HT1080 (cell line): ENCODE measurements around the gene SYNE2. TPM values are rescaled to one million over a fixed set of nuclear protein-coding genes. Genes with fewer than 3 reads are reported as not detected.
A peak's percentile ranks its signal among the peaks of the same experiment; 100 is the strongest.

ENCODE experiments used
- DNase-seq: peaks from one replicate; pipeline ENCODE4 v3.0.0-alpha.2; 2015; ENCODE audit warnings: low read depth
- total RNA-seq: library from RNA; depleted of rRNA; stranded (reverse); fragments of >200 nt; shearing (Covaris generic); gene quantifications from 2 replicates; pipeline ENCODE4 v1.2.3, GENCODE V29; 2014

SYNE2 gene
- total RNA-seq, 1 experiment from 2014 or later, result 6.9 TPM

- no peak for DNase-seq
Measured at GRCh38 chr14:64064447-64064846, 211.6 kb downstream of the SYNE2 start.

GRCh38 chr14:64069634-64070359, 217.0 kb downstream of the SYNE2 start:
- DNase-seq, result no peak

GRCh38 chr14:64074961-64075612, 222.3 kb downstream of the SYNE2 start:
- DNase-seq, result peak; percentile 50

- no peak for DNase-seq
Measured at GRCh38 chr14:64075613-64076005, 222.8 kb downstream of the SYNE2 start.

GRCh38 chr14:64080452-64080851, 227.6 kb downstream of the SYNE2 start:
- no peak for DNase-seq

- DNase-seq, result no peak
Measured at GRCh38 chr14:64081174-64081746, 228.5 kb downstream of the SYNE2 start.

GRCh38 chr14:64082837-64083236, 230.0 kb downstream of the SYNE2 start:
- DNase-seq, result no peak

- DNase-seq, result no peak
Measured at GRCh38 chr14:64088647-64088964, 235.8 kb downstream of the SYNE2 start.

- DNase-seq, result no peak
Measured at GRCh38 chr14:64089920-64090319, 237.1 kb downstream of the SYNE2 start.

GRCh38 chr14:64091217-64091616, 238.4 kb downstream of the SYNE2 start:
- DNase-seq, result no peak

GRCh38 chr14:64092338-64092737, 239.5 kb downstream of the SYNE2 start:
- no peak for DNase-seq

GRCh38 chr14:64092940-64093339, 240.1 kb downstream of the SYNE2 start:
- no peak for DNase-seq

- DNase-seq, result no peak
Measured at GRCh38 chr14:64095620-64096019, 242.8 kb downstream of the SYNE2 start.

GRCh38 chr14:64098120-64098519, 245.3 kb downstream of the SYNE2 start:
- no peak for DNase-seq

GRCh38 chr14:64107438-64107837, 254.6 kb downstream of the SYNE2 start:
- no peak for DNase-seq

- DNase-seq, result no peak
Measured at GRCh38 chr14:64109819-64110554, 257.2 kb downstream of the SYNE2 start.

GRCh38 chr14:64110802-64111201, 258.0 kb downstream of the SYNE2 start:
- DNase-seq, result peak; percentile 3

- DNase-seq, result no peak
Measured at GRCh38 chr14:64112867-64113678, 260.3 kb downstream of the SYNE2 start.

GRCh38 chr14:64114166-64114565, 261.4 kb downstream of the SYNE2 start:
- DNase-seq, result no peak

- no peak for DNase-seq
Measured at GRCh38 chr14:64114796-64115195, 262.0 kb downstream of the SYNE2 start.

- DNase-seq, result no peak
Measured at GRCh38 chr14:64115401-64115800, 262.6 kb downstream of the SYNE2 start.
